Osteocyte (in vitro differentiated cells): ENCODE measurements around the gene ADAMTSL1. TPM values are rescaled to one million over a fixed set of nuclear protein-coding genes. Genes with fewer than 3 reads are reported as not detected.
"Not testable (repeated sequence)": the region's sequence is repeated elsewhere in the genome, so short reads cannot be mapped to it uniquely, and the experiment has no call there.

Experiments used
- DNase-seq: peaks from one replicate; pipeline ENCODE4 v3.0.0; 2021; ENCODE audit warnings: mixed read lengths; ENCODE audit not compliant: unreplicated experiment; ENCODE audit errors: extremely low spot score
- H3K27ac Mint-ChIP-seq: one replicate; pipeline ENCODE4 v1.8.0; 2021; ENCODE audit warnings: mild to moderate bottlenecking, mixed read lengths; ENCODE audit not compliant: unreplicated experiment
- H3K27me3 Mint-ChIP-seq: one replicate; pipeline ENCODE4 v1.8.0; 2021; ENCODE audit warnings: mixed read lengths; ENCODE audit not compliant: unreplicated experiment
- H3K36me3 Mint-ChIP-seq: one replicate; pipeline ENCODE4 v1.8.0; 2021; ENCODE audit warnings: mixed read lengths; ENCODE audit not compliant: unreplicated experiment
- H3K4me1 Mint-ChIP-seq: one replicate; pipeline ENCODE4 v1.8.0; 2021; ENCODE audit warnings: mixed read lengths; ENCODE audit not compliant: unreplicated experiment
- H3K4me3 Mint-ChIP-seq: one replicate; pipeline ENCODE4 v1.8.0; 2021; ENCODE audit warnings: mild to moderate bottlenecking, moderate library complexity, mixed read lengths; ENCODE audit not compliant: unreplicated experiment
- H3K9me3 Mint-ChIP-seq: one replicate; pipeline ENCODE4 v1.8.0; 2021; ENCODE audit warnings: mixed read lengths; ENCODE audit not compliant: unreplicated experiment
- total RNA-seq: library from RNA; stranded (reverse); gene quantifications from 2 replicates; pipeline ENCODE4 v1.2.1, GENCODE V29; 2021
- TF ChIP-seq, protein P1 (sequence below): fragments of 200-600 bp; sonication (generic); IDR thresholded peaks from 2 replicates; pipeline ENCODE4 v1.5.0; 2021; ENCODE audit warnings: antibody characterized with exemption, mild to moderate bottlenecking, moderate library complexity

The ADAMTSL1 gene
- total RNA-seq, 1 donor from 2014 or later, result 1.5 TPM

DNA sequence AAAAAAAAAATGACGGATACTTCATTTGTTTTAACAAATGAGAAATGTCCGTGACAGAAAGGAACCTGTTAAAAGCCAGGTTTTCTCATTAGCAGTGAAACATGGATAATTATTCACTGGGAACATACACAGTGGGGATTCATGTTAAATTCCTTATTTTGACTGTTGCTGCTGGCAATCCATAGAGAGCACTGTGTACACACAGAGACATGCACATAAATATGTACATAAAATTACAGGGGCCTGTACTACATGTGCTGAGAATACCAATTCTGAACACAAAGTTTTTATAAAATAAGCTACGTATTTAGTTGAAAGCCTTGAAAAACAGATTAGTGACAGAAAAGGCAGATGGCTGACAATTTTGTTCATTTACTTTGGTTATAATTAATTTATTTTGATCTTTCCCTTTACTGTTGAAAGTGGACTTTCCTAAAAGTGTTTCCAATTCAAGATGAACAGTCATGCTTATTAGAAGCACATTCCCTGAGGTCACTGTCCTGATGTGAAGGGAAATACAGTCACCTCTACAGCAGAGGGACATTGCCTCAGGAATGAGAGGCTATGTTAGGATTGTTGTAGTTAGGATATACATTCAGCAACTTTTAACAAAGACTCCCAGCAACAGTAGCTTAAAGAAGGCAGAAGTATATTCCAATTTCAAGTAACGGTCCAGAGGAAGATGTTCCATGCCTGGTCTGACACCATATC is 392.3 kb downstream of the ADAMTSL1 start:
- Mint-ChIP-seq H3K36me3 (peaks cover 3% of the 10 kb centered on the region), H3K9me3 (peaks cover 18% of the 10 kb centered on the region), H3K27me3 (peaks cover 3% of the 10 kb centered on the region), H3K4me1 (peaks cover 4% of the 10 kb centered on the region), H3K4me3 (no peak overlapping the region), H3K27ac (no peak overlapping the region)
- TF ChIP-seq, protein P1, sequence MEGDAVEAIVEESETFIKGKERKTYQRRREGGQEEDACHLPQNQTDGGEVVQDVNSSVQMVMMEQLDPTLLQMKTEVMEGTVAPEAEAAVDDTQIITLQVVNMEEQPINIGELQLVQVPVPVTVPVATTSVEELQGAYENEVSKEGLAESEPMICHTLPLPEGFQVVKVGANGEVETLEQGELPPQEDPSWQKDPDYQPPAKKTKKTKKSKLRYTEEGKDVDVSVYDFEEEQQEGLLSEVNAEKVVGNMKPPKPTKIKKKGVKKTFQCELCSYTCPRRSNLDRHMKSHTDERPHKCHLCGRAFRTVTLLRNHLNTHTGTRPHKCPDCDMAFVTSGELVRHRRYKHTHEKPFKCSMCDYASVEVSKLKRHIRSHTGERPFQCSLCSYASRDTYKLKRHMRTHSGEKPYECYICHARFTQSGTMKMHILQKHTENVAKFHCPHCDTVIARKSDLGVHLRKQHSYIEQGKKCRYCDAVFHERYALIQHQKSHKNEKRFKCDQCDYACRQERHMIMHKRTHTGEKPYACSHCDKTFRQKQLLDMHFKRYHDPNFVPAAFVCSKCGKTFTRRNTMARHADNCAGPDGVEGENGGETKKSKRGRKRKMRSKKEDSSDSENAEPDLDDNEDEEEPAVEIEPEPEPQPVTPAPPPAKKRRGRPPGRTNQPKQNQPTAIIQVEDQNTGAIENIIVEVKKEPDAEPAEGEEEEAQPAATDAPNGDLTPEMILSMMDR, result no peak
- no peak for DNase-seq

- Mint-ChIP-seq H3K27ac (no peak overlapping the region), H3K4me1 (no peaks in the 10 kb centered on the region), H3K4me3 (no peak overlapping the region), H3K36me3 (peaks cover 3% of the 10 kb centered on the region), H3K27me3 (peaks cover 13% of the 10 kb centered on the region), H3K9me3 (peaks cover 24% of the 10 kb centered on the region)
- DNase-seq, result no peak
- TF ChIP-seq, protein P1, result no peak
Measured at GRCh38 chr9:18869725-18870124, 395.8 kb downstream of the ADAMTSL1 start.

- Mint-ChIP-seq H3K27me3 (peaks cover 18% of the 10 kb centered on the region), H3K4me1 (no peaks in the 10 kb centered on the region), H3K27ac (no peak overlapping the region), H3K36me3 (peaks cover 3% of the 10 kb centered on the region), H3K4me3 (no peak overlapping the region), H3K9me3 (peaks cover 20% of the 10 kb centered on the region)
- no peak for DNase-seq
- TF ChIP-seq, protein P1, result no peak
Measured at GRCh38 chr9:18874069-18874468, 400.1 kb downstream of the ADAMTSL1 start.

DNA sequence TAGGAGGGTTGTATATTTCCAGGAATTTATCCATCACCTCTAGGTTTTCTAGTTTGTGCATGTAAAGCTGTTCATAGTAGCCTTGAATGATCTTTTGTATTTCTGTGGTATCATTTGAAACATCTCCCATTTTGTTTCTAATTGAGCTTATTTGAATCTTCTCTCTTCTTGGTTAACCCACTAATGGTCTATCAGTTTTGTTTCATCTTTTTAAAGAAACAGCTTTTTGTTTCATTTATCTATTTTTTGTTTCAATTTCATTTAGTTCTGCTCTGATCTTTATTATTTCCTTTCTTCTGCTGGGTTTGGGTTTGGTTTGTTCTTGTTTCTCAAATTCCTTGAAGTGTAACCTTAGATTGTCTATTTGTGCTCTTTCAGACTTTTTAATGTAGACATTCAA is 401.0 kb downstream of the ADAMTSL1 start:
- not testable (repeated sequence) for DNase-seq, H3K4me1 Mint-ChIP-seq, H3K36me3 Mint-ChIP-seq, H3K4me3 Mint-ChIP-seq, H3K27ac Mint-ChIP-seq
- peaks cover 20% of the 10 kb centered on the region for H3K27me3 Mint-ChIP-seq
- peaks cover 15% of the 10 kb centered on the region for H3K9me3 Mint-ChIP-seq

DNA sequence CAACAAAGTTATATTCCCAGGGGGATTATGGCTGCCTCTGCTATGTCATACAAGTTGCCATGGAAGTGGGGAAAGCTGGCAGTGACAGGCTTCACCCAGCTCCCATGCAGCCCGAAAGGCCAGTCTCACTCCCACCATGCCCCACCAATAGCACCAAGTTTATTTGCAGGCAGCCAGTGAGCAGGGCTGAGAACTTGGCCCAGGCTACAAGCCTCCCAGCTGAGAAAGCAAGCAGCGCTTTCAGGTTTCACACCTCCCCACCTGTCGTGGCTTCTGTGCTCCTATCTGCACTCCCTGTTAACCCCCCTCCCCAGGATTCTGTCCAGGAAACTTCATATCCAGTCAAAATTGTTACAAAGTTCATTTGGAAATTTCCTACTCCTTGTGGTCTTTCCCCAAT is 404.0 kb downstream of the ADAMTSL1 start:
- Mint-ChIP-seq H3K27ac (no peak overlapping the region), H3K4me1 (no peaks in the 10 kb centered on the region), H3K27me3 (peaks cover 19% of the 10 kb centered on the region), H3K36me3 (no peaks in the 10 kb centered on the region), H3K4me3 (no peak overlapping the region), H3K9me3 (no peaks in the 10 kb centered on the region)
- TF ChIP-seq, protein P1, result no peak
- no peak for DNase-seq
